SKM-1 treated with dmso at 0.1 percent for 144 hours (cell line): ENCODE results near the gene ZNRF4.
"Not testable (repeated sequence)": the region's sequence is repeated elsewhere in the genome, so short reads cannot be mapped to it uniquely, and the experiment has no call there.

Source experiments
- DNase-seq: peaks from one replicate; lab custom pipeline; 2025; ENCODE audit not compliant: unreplicated experiment; lab: John Stamatoyannopoulos, UW

Gene ZNRF4

GRCh38 chr19:5455367-5456129, at the start of gene ZNRF4:
TSS of gene ZNRF4 (plus strand) at chr19:5455417. CDS start at chr19:5455492, 75 bp downstream.
- DNase-seq: no peak

- not testable (repeated sequence) for DNase-seq
Measured at GRCh38 chr19:5406198-5406597, 49.0 kb upstream of the ZNRF4 start.

GRCh38 chr19:5406816-5407215, 48.4 kb upstream of the ZNRF4 start:
- no peak for DNase-seq

GRCh38 chr19:5407356-5407755, 47.9 kb upstream of the ZNRF4 start:
- DNase-seq: no peak

GRCh38 chr19:5417495-5418436, 37.5 kb upstream of the ZNRF4 start:
- no peak for DNase-seq

GRCh38 chr19:5418677-5419076, 36.5 kb upstream of the ZNRF4 start:
- DNase-seq: no peak

- no peak for DNase-seq
Measured at GRCh38 chr19:5420953-5421352, 34.3 kb upstream of the ZNRF4 start.

GRCh38 chr19:5423567-5424125, 31.6 kb upstream of the ZNRF4 start:
- DNase-seq: no peak

GRCh38 chr19:5424192-5424973, 30.8 kb upstream of the ZNRF4 start:
- DNase-seq: no peak

- DNase-seq: no peak
Measured at GRCh38 chr19:5425260-5425659, 30.0 kb upstream of the ZNRF4 start.

- no peak for DNase-seq
Measured at GRCh38 chr19:5430237-5430636, 25.0 kb upstream of the ZNRF4 start.

GRCh38 chr19:5432687-5433086, 22.5 kb upstream of the ZNRF4 start:
- no peak for DNase-seq

GRCh38 chr19:5434351-5434917, 20.8 kb upstream of the ZNRF4 start:
- no peak for DNase-seq

GRCh38 chr19:5434970-5435641, 20.1 kb upstream of the ZNRF4 start:
- DNase-seq: no peak

- no peak for DNase-seq
Measured at GRCh38 chr19:5435642-5436017, 19.6 kb upstream of the ZNRF4 start.

GRCh38 chr19:5436106-5436947, 18.9 kb upstream of the ZNRF4 start:
- DNase-seq: no peak

- no peak for DNase-seq
Measured at GRCh38 chr19:5436948-5437306, 18.3 kb upstream of the ZNRF4 start.

- DNase-seq: not testable (repeated sequence)
Measured at GRCh38 chr19:5438756-5439155, 16.5 kb upstream of the ZNRF4 start.

- no peak for DNase-seq
Measured at GRCh38 chr19:5439452-5439851, 15.8 kb upstream of the ZNRF4 start.
